ENCODE data around the gene QRICH2. TPM values are rescaled to one million over a fixed set of nuclear protein-coding genes. Genes with fewer than 3 reads are reported as not detected.

QRICH2 gene
- total and polyA plus RNA-seq, 9 of the 15 experiments (the other 6 are each of a cell fraction or from before 2014, with no cell fraction given), result 0.03 to 1.6 (median 0.81) TPM

DNA sequence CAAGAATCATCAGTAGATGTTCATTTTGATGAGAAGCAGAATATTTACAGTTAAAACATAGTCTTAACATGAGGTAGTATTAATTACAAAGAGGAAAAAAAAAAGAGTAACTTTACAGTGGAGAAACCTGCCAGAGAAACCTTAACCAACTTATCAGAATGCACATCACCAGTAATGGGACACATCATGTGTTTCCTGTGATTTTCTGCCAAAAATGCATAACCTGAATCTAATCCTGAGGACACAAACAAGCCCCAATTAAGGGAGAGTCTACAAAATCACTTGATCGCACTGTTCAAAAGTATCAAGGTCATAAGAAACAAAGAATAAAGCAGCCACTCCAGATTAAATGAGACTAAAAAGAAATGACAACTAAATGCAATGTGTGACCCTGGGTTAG is 18.2 kb upstream of the QRICH2 start (continued):
- TF ChIP-seq, protein P1, sequence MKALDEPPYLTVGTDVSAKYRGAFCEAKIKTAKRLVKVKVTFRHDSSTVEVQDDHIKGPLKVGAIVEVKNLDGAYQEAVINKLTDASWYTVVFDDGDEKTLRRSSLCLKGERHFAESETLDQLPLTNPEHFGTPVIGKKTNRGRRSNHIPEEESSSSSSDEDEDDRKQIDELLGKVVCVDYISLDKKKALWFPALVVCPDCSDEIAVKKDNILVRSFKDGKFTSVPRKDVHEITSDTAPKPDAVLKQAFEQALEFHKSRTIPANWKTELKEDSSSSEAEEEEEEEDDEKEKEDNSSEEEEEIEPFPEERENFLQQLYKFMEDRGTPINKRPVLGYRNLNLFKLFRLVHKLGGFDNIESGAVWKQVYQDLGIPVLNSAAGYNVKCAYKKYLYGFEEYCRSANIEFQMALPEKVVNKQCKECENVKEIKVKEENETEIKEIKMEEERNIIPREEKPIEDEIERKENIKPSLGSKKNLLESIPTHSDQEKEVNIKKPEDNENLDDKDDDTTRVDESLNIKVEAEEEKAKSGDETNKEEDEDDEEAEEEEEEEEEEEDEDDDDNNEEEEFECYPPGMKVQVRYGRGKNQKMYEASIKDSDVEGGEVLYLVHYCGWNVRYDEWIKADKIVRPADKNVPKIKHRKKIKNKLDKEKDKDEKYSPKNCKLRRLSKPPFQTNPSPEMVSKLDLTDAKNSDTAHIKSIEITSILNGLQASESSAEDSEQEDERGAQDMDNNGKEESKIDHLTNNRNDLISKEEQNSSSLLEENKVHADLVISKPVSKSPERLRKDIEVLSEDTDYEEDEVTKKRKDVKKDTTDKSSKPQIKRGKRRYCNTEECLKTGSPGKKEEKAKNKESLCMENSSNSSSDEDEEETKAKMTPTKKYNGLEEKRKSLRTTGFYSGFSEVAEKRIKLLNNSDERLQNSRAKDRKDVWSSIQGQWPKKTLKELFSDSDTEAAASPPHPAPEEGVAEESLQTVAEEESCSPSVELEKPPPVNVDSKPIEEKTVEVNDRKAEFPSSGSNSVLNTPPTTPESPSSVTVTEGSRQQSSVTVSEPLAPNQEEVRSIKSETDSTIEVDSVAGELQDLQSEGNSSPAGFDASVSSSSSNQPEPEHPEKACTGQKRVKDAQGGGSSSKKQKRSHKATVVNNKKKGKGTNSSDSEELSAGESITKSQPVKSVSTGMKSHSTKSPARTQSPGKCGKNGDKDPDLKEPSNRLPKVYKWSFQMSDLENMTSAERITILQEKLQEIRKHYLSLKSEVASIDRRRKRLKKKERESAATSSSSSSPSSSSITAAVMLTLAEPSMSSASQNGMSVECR (CRISPR knock-in tag; IDR thresholded peaks at IDR 0.05), result no peak
- no peak for TF ChIP-seq HDAC6 (IDR thresholded peaks at IDR 0.05; ENCODE audit: low read depth, low read length)
- no peak for TF ChIP-seq ZNF174 (CRISPR knock-in tag; IDR thresholded peaks at IDR 0.05)
- TF ChIP-seq ETV1 (tag; conservative IDR thresholded peaks at IDR 0.05; ENCODE audit: low read depth), result no peak
- TF ChIP-seq, protein P2, sequence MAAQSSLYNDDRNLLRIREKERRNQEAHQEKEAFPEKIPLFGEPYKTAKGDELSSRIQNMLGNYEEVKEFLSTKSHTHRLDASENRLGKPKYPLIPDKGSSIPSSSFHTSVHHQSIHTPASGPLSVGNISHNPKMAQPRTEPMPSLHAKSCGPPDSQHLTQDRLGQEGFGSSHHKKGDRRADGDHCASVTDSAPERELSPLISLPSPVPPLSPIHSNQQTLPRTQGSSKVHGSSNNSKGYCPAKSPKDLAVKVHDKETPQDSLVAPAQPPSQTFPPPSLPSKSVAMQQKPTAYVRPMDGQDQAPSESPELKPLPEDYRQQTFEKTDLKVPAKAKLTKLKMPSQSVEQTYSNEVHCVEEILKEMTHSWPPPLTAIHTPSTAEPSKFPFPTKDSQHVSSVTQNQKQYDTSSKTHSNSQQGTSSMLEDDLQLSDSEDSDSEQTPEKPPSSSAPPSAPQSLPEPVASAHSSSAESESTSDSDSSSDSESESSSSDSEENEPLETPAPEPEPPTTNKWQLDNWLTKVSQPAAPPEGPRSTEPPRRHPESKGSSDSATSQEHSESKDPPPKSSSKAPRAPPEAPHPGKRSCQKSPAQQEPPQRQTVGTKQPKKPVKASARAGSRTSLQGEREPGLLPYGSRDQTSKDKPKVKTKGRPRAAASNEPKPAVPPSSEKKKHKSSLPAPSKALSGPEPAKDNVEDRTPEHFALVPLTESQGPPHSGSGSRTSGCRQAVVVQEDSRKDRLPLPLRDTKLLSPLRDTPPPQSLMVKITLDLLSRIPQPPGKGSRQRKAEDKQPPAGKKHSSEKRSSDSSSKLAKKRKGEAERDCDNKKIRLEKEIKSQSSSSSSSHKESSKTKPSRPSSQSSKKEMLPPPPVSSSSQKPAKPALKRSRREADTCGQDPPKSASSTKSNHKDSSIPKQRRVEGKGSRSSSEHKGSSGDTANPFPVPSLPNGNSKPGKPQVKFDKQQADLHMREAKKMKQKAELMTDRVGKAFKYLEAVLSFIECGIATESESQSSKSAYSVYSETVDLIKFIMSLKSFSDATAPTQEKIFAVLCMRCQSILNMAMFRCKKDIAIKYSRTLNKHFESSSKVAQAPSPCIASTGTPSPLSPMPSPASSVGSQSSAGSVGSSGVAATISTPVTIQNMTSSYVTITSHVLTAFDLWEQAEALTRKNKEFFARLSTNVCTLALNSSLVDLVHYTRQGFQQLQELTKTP (IDR thresholded peaks at IDR 0.05; ENCODE audit: low read depth in 1 of 2, partially characterized antibody in 2 of 2), result no peak
- TF ChIP-seq EP300 (IDR thresholded peaks at IDR 0.05; ENCODE audit: low read length), result no peak

Measured in K562 (cell line).